ENCODE results near the gene STAT5B.

Gene STAT5B

GRCh38 chr17:42201458-42201772 is 74.8 kb downstream of the STAT5B start:
- CTCF ChIA-PET = interaction anchor here (2.6 kb wide), 1 partner anchor 21 kb away, joined by 10 read pairs; no protein-coding TSS in a partner anchor
- POLR2A ChIA-PET = no interaction called here
- H3K4me3 ChIP-seq (ENCODE audit: low read depth, low read length) = no peak overlapping the region
- no peak for DNase-seq (ENCODE audit: low read depth, low spot score)
- TF ChIP-seq, protein P1, sequence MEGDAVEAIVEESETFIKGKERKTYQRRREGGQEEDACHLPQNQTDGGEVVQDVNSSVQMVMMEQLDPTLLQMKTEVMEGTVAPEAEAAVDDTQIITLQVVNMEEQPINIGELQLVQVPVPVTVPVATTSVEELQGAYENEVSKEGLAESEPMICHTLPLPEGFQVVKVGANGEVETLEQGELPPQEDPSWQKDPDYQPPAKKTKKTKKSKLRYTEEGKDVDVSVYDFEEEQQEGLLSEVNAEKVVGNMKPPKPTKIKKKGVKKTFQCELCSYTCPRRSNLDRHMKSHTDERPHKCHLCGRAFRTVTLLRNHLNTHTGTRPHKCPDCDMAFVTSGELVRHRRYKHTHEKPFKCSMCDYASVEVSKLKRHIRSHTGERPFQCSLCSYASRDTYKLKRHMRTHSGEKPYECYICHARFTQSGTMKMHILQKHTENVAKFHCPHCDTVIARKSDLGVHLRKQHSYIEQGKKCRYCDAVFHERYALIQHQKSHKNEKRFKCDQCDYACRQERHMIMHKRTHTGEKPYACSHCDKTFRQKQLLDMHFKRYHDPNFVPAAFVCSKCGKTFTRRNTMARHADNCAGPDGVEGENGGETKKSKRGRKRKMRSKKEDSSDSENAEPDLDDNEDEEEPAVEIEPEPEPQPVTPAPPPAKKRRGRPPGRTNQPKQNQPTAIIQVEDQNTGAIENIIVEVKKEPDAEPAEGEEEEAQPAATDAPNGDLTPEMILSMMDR (IDR thresholded peaks at IDR 0.05; ENCODE audit: insufficient read depth, low read length, missing control alignments) = no peak

- TF ChIP-seq, protein P1 (IDR thresholded peaks at IDR 0.05; ENCODE audit: insufficient read depth, low read length, missing control alignments) = no peak
- CTCF ChIA-PET = interaction anchor here (0.6 to 2.6 kb wide), 4 partner anchors 15 to 111 kb away, joined by 3 to 10 read pairs (median 4); partner anchors contain the start of gene HCRT
- no peak for DNase-seq (ENCODE audit: low read depth, low spot score)
- POLR2A ChIA-PET = no interaction called here
- no peak overlapping the region for H3K4me3 ChIP-seq (ENCODE audit: low read depth, low read length)
Observed at GRCh38 chr17:42200706-42201457, 75.3 kb downstream of the STAT5B start.

GRCh38 chr17:42199416-42200011 is 76.7 kb downstream of the STAT5B start:
- POLR2A ChIA-PET = no interaction called here
- no peak overlapping the region for H3K4me3 ChIP-seq (ENCODE audit: low read depth, low read length)
- DNase-seq (ENCODE audit: low read depth, low spot score) = no peak
- TF ChIP-seq, protein P1 (IDR thresholded peaks at IDR 0.05; ENCODE audit: insufficient read depth, low read length, missing control alignments) = no peak
- CTCF ChIA-PET = interaction anchor here (0.8 to 1.0 kb wide), 2 partner anchors 16 to 23 kb away, joined by 3 to 4 read pairs; no protein-coding TSS in a partner anchor

- TF ChIP-seq, protein P1 (IDR thresholded peaks at IDR 0.05; ENCODE audit: insufficient read depth, low read length, missing control alignments) = no peak
- ChIA-PET CTCF (interaction anchor here (0.8 to 1.0 kb wide), 2 partner anchors 15 to 23 kb away, joined by 3 to 4 read pairs; no protein-coding TSS in a partner anchor), POLR2A (no interaction called here)
- H3K4me3 ChIP-seq (ENCODE audit: low read depth, low read length) = no peak overlapping the region
- no peak for DNase-seq (ENCODE audit: low read depth, low spot score)
Observed at GRCh38 chr17:42198897-42199296, 77.3 kb downstream of the STAT5B start.

DNA sequence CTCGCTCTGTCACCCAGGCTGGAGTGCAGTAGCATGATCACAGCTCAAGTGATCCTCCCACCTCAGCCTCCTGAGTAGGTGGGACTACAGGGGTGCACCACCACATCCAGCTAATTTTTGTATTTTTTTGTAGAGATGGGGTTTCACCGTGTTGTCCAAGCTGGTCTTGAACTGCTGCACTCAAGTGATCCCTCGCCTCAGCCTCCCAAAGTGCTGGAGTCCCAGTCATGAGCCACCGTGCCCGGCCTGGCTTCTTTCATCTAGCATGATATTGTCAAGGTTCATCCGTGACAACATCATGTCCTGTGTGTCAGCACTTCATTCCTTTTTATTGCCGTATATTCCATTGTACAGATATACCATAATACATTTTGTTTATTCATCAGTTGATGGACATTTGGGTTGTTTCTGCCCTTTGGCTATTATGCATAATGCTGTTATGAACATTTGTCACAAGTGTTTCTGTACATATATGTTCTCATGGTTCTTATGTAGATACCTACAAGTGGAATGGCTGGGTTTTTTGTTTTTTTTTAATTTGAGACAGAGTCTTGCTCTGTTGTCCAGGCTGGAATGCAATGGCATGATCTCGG is 78.5 kb downstream of the STAT5B start:
- POLR2A ChIA-PET = no interaction called here
- CTCF ChIA-PET = no interaction called here
- DNase-seq (ENCODE audit: low read depth, low spot score) = no peak
- no peak overlapping the region for H3K4me3 ChIP-seq (ENCODE audit: low read depth, low read length)
- TF ChIP-seq, protein P1 (IDR thresholded peaks at IDR 0.05; ENCODE audit: insufficient read depth, low read length, missing control alignments) = no peak
